SU-DHL-6 (cell line): ENCODE results near the gene MPHOSPH8.

Experiments used
- H2AFZ ChIP-seq: fragments of 200-600 bp; sonication (generic); 2 replicates; pipeline ENCODE4 v1.6.1; 2014; ENCODE audit warnings: low read depth, mild to moderate bottlenecking, moderate library complexity, mixed read lengths, antibody characterized with exemption, low read length; ENCODE audit not compliant: severe bottlenecking
- H3F3A ChIP-seq: fragments of 200-600 bp; shearing (Covaris generic); 2 replicates; pipeline ENCODE4 v1.6.0; 2016; ENCODE audit warnings: antibody characterized with exemption, mild to moderate bottlenecking; ENCODE audit not compliant: insufficient read depth
- H3K27ac ChIP-seq: fragments of 200-600 bp; sonication (generic); 2 replicates; pipeline ENCODE4 v1.5.1; 2016; ENCODE audit warnings: low read depth, mild to moderate bottlenecking, low read length, moderate library complexity, mixed read lengths
- H3K27me3 ChIP-seq: fragments of 200-600 bp; sonication (generic), shearing (Covaris generic); 2 replicates; pipeline ENCODE4 v1.6.0; 2014; ENCODE audit warnings: mild to moderate bottlenecking, low read length
- H3K36me3 ChIP-seq: fragments of 200-600 bp; sonication (generic); 2 replicates; pipeline ENCODE4 v1.6.1; 2014; ENCODE audit warnings: mild to moderate bottlenecking, low read length, mixed read lengths
- H3K4me2 ChIP-seq: fragments of 300-600, 200-600 bp; shearing (Covaris generic), sonication (generic); 2 replicates; pipeline ENCODE4 v1.6.0; 2014; ENCODE audit warnings: low read length, low read depth, mild to moderate bottlenecking; ENCODE audit not compliant: poor library complexity, severe bottlenecking
- H3K4me3 ChIP-seq: fragments of 200-600 bp; sonication (generic); 2 replicates; pipeline ENCODE4 v1.5.1; 2014; ENCODE audit warnings: antibody characterized with exemption, low read length, mild to moderate bottlenecking, mixed read lengths; ENCODE audit not compliant: insufficient read depth, poor library complexity, severe bottlenecking
- H3K79me2 ChIP-seq: fragments of 200-600 bp; sonication (generic); 2 replicates; pipeline ENCODE4 v1.6.1; 2014; ENCODE audit warnings: mild to moderate bottlenecking, low read length, moderate library complexity; ENCODE audit not compliant: insufficient read depth
- H3K9ac ChIP-seq: fragments of 200-600 bp; sonication (generic); 2 replicates; pipeline ENCODE4 v1.7.0; 2014; ENCODE audit warnings: mild to moderate bottlenecking, low read length
- H3K9me2 ChIP-seq: fragments of 200-600 bp; sonication (generic); replicated peaks from 2 replicates; pipeline ENCODE4 v1.6.1; 2014; ENCODE audit warnings: low read length; ENCODE audit not compliant: insufficient read depth
- H3K9me3 ChIP-seq: fragments of 200-600 bp; sonication (generic); 2 replicates; pipeline ENCODE4 v1.6.1; 2014; ENCODE audit warnings: low read length, mixed read lengths; ENCODE audit not compliant: insufficient read depth
- H4K20me1 ChIP-seq: fragments of 200-600 bp; sonication (generic); 2 replicates; pipeline ENCODE4 v1.6.1; 2014; ENCODE audit warnings: low read depth, mild to moderate bottlenecking, antibody characterized with exemption, low read length, moderate library complexity, mixed read lengths
- CTCF ChIP-seq: fragments of 200-600 bp; sonication (generic); IDR thresholded peaks from one replicate; pipeline ENCODE4 v1.5.1; 2017; ENCODE audit warnings: antibody characterized with exemption, mild to moderate bottlenecking, low read length, moderate library complexity; ENCODE audit not compliant: insufficient read depth, poor library complexity, severe bottlenecking
- EZH2phosphoT487 ChIP-seq: fragments of 200-600 bp; sonication (generic), shearing (Covaris generic); conservative IDR thresholded peaks from 2 replicates; pipeline ENCODE4 v1.6.1; 2018; ENCODE audit warnings: mild to moderate bottlenecking, antibody characterized with exemption, low read length, moderate library complexity, mixed read lengths

Gene MPHOSPH8

GRCh38 chr13:19618977-19619376 lies 14.5 kb upstream of the MPHOSPH8 start:
- Histone ChIP-seq H2AFZ (no peak overlapping the region), H3K9me3 (no peaks in the 10 kb centered on the region), H3K79me2 (0 out of 2 replicates have a peak, but pooled peaks cover 7% of the 10 kb centered on the region), H3K9me2 (no peaks in the 10 kb centered on the region), H3K27me3 (no peaks in the 10 kb centered on the region), H4K20me1 (no peaks in the 10 kb centered on the region), H3K9ac (no peak overlapping the region), H3K36me3 (no peaks in the 10 kb centered on the region), H3F3A (no peaks in the 10 kb centered on the region), H3K4me3 (no peak overlapping the region), H3K4me2 (no peak overlapping the region), H3K27ac (no peak overlapping the region)
- TF ChIP-seq CTCF (peak; percentile 49), EZH2phosphoT487 (no peak)

DNA sequence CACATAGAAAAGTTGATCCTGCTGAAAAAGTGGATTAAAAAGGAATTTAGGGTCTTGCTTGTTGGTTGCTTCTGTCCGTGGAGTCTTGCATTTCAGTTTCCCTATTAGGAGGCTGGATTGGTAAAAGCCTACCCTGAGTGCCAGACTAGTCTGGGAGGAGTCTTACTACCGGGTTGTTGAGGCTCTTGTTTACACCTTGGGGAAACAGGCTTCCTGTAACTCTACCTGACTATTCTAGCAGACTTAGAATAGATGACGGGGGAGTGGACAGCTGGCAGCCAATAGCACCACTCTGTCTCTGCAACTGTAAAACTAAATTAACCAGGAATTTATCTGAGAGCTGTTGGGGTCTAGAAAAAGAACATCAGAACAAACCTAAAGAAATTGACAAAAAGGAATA lies 11.3 kb upstream of the MPHOSPH8 start:
- H3K27me3 ChIP-seq = no peaks in the 10 kb centered on the region
- H3K4me2 ChIP-seq = no peak overlapping the region
- H3K9me3 ChIP-seq = no peaks in the 10 kb centered on the region
- H3K79me2 ChIP-seq = 0 out of 2 replicates have a peak, but pooled peaks cover 7% of the 10 kb centered on the region
- no peak overlapping the region for H3K27ac ChIP-seq
- no peaks in the 10 kb centered on the region for H4K20me1 ChIP-seq
- H3K9me2 ChIP-seq = no peaks in the 10 kb centered on the region
- TF ChIP-seq CTCF = no peak
- no peak for TF ChIP-seq EZH2phosphoT487
- H3F3A ChIP-seq = no peaks in the 10 kb centered on the region
- H3K36me3 ChIP-seq = no peaks in the 10 kb centered on the region
- no peak overlapping the region for H2AFZ ChIP-seq
- no peak overlapping the region for H3K9ac ChIP-seq
- no peak overlapping the region for H3K4me3 ChIP-seq

- no peaks in the 10 kb centered on the region for H3K9me2 ChIP-seq
- H3K27me3 ChIP-seq = no peaks in the 10 kb centered on the region
- TF ChIP-seq EZH2phosphoT487 (no peak), CTCF (no peak)
- H3K79me2 ChIP-seq = 0 out of 2 replicates have a peak, but pooled peaks cover 4% of the 10 kb centered on the region
- no peaks in the 10 kb centered on the region for H3F3A ChIP-seq
- H4K20me1 ChIP-seq = no peaks in the 10 kb centered on the region
- H2AFZ ChIP-seq = no peak overlapping the region
- H3K9ac ChIP-seq = no peak overlapping the region
- H3K4me3 ChIP-seq = no peak overlapping the region
- no peak overlapping the region for H3K4me2 ChIP-seq
- no peaks in the 10 kb centered on the region for H3K36me3 ChIP-seq
- H3K27ac ChIP-seq = no peak overlapping the region
- no peaks in the 10 kb centered on the region for H3K9me3 ChIP-seq
Measured at GRCh38 chr13:19624265-19624664, 9.2 kb upstream of the MPHOSPH8 start.
